ENCODE measurements around the gene B4GALNT2. TPM values are rescaled to one million over a fixed set of nuclear protein-coding genes. Genes with fewer than 3 reads are reported as not detected.
"Not testable (repeated sequence)": the region's sequence is repeated elsewhere in the genome, so short reads cannot be mapped to it uniquely, and the experiment has no call there.

Gene B4GALNT2
- total RNA-seq, 1 donor from 2014 or later: not detected

DNA sequence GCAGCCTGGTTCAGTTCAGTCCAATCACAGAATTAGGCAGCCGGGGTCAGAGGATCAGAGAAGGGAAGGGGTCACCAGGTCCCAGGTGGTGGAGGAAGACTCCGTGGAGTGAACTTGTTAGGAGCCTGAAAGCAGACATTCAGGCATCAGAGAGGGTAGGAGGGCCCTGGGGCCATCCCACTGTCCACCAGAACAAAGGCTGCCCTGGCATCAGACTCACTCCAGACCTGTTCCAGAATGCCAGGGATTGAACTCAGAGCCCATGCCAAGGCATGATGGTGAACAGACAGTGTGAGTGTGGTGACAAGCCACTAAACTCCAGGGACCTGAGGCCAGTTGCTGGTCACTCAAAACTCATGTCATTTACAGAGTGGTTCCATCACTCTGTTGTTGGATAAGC lies 37.6 kb downstream of the B4GALNT2 start:
- DNase-seq (no peak), ATAC-seq (no peak)
- intact Hi-C loops (cut with micrococcal nuclease): no loop called here

- DNase-seq; intact Hi-C loops (cut with micrococcal nuclease); ATAC-seq: not testable (repeated sequence)
These were observed 38.1 kb downstream of the B4GALNT2 start for GRCh38 chr17:49170711-49171110.

GRCh38 chr17:49175978-49176377 lies 43.4 kb downstream of the B4GALNT2 start:
- DNase-seq; ATAC-seq; intact Hi-C loops (cut with micrococcal nuclease): not testable (repeated sequence)

DNA sequence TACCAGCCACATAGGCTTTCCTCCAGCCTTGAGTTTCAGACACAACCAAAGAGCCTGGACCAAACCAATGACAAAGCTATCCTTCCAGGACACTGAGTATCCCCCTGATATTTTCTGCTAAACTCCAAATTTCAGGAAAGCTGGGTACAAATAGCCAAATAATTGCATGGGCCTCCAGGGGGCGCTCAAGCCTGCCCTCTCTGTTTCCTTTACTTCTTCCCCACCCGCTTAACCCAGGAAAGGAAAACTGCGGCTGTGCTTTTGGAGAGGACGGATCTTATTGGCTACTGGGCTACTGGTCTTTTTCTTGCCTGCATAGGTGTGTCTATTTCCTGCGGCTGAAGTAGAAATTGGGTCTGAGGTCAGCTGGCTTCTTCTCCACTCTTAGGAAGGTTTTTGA lies 47.7 kb downstream of the B4GALNT2 start:
- DNase-seq (peak; percentile 75), ATAC-seq (peak; percentile 63)
- intact Hi-C loops (cut with micrococcal nuclease): no loop called here

DNA sequence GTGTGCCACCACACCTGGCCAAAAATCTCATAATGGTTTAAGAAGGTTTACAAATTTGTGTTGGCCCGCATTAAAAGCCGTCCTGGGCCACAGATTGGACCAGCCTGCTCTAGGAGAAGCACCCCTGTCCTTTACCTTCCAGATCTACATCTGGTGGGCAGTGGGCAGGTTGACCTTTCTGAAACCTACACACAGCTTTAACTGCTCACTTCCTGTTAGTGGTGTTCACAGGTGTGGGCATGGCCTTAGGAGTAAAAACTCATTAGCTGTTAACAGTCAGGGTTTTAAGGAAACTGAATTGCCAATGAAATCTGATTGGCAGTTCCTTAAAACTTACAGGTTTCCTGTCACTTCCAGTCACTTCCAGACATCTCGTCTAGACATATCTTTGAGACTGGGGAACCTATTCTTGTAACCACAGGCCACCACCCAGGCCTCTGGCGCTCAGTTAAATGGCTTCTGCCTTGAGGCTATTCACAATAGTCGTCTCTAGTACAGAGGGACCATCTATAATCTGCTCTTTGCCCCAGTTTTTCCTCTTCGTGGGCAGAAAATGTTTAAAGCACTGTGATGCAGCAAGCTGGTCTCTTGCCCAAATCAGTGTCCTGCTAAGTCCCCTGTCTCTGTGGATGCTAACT lies 48.5 kb downstream of the B4GALNT2 start:
- no peak for ATAC-seq
- DNase-seq: no peak
- intact Hi-C loops (cut with micrococcal nuclease): no loop called here

DNA sequence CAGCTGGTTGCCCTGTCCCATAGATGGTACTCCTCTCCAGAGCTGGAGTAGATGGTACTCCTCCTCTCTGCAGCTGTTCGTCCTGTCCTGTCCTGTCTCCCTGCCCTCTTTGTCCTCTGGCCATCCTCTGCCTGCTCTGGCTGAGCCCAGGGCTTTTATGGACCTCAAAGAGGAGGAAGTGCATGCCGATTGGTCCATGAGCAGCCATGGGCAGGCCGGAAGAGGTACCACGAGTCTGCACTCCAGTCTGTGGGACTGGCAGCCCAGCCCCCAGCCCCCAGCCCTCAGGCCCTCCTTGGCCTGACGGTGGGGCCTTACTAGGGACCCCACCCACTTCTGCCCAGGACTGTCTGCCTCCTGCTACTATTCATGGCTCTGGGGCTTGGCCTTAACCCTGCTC lies 50.8 kb downstream of the B4GALNT2 start:
- DNase-seq (no peak), ATAC-seq (no peak)
- intact Hi-C loops (cut with micrococcal nuclease): no loop called here

DNA sequence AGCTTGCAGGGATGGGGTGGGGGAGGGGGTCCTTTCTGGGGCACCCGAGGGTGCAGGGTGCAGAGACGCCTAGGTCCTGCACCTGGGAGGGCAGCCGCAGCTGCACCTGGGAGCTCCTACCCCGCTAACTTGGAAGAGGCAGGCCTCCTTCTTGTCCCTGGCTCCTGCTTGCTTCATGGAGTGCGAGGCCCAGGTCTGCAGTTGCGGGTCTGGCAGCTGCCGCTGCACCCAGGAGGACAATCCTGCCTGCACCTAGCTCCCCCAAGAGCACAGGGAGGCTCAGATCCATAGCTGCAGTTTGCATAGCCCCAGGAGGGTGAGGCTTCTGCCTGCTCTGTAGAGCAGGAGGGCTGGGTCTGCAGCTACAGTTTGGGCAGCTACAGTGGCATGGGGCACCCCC lies 51.2 kb downstream of the B4GALNT2 start:
- DNase-seq (no peak), ATAC-seq (no peak)
- intact Hi-C loops (cut with micrococcal nuclease): no loop called here

- ATAC-seq; intact Hi-C loops (cut with micrococcal nuclease); DNase-seq: not testable (repeated sequence)
These were observed 52.0 kb downstream of the B4GALNT2 start for GRCh38 chr17:49184522-49184921.

- intact Hi-C loops (cut with micrococcal nuclease); DNase-seq; ATAC-seq: not testable (repeated sequence)
These were observed 52.8 kb downstream of the B4GALNT2 start for GRCh38 chr17:49185381-49185780.

DNA sequence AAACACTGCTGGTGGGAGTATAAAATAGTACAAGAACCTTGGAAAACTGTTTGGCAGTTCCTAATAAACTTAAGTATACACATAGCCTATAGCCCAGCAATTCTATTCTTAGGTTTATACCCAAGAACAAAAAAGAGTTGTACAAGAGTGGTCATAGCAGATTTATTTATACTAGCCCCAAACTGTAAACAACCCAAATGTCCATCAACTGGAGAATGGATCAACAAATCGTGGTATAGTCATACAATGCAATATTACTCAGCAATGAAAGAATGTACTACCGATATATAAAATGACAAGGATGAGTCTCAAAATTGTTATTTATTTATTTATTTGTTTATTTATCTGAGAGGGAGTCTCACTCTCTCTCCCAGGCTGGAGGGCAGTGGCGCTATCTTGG lies 54.7 kb downstream of the B4GALNT2 start:
- intact Hi-C loops (cut with micrococcal nuclease): no loop called here
- ATAC-seq: no peak
- no peak for DNase-seq

- intact Hi-C loops (cut with micrococcal nuclease): loop anchor here (5.0 kb wide), 1 partner anchor 36 kb away; no protein-coding TSS in a partner anchor
- DNase-seq (no peak), ATAC-seq (no peak)
These were observed 58.4 kb downstream of the B4GALNT2 start for GRCh38 chr17:49190932-49191331.

GRCh38 chr17:49191409-49191916 lies 58.9 kb downstream of the B4GALNT2 start:
- DNase-seq: no peak
- no peak for ATAC-seq
- intact Hi-C loops (cut with micrococcal nuclease): loop anchor here (5.0 kb wide), 1 partner anchor 36 kb away; no protein-coding TSS in a partner anchor

DNA sequence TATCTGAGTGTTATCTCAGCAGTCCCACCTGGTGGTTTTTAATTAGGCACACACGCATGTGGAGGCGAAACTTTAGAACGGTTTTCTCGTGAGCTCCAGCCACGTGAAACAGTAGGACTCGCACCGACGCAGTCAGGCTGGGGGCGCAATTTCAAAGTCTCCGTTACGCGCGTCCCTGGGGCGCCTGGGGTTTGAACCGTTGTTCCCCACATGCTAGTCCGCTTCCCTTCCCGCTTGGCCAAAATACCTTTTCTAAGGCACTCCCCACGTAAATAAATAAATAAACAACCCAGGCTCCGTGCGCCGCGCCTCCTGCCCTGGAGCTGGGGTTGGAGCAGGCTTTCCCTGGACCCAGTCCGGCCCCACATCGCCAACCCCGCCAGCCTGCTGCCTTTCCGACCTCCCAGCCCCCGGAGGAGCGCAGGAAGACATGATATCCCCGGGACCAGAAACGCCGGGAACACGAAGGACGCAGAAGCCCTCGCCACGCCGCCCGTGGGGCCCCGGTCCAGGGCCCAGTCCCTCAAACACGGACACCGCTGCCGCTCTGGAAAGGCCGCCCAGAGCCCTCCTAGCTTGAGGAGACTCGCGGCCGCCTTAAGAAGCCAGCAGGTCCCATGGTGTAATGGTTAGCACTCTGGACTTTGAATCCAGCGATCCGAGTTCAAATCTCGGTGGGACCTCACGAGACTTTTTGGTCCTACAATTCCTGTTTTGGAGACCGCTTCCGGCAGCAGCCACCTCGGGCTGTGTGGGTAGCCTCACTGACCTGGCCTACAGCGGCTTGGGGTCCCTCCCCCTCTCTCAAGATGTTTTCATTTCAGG lies 59.6 kb downstream of the B4GALNT2 start:
- intact Hi-C loops (cut with micrococcal nuclease): loop anchor here (5.0 kb wide), 1 partner anchor 35 kb away; no protein-coding TSS in a partner anchor
- peak; percentile 92 for ATAC-seq
- DNase-seq: peak; percentile 91

- ATAC-seq (no peak), DNase-seq (peak; percentile 32)
- intact Hi-C loops (cut with micrococcal nuclease): loop anchor here (5.0 kb wide), 1 partner anchor 34 kb away; no protein-coding TSS in a partner anchor
These were observed 61.1 kb downstream of the B4GALNT2 start for GRCh38 chr17:49193513-49194296.

DNA sequence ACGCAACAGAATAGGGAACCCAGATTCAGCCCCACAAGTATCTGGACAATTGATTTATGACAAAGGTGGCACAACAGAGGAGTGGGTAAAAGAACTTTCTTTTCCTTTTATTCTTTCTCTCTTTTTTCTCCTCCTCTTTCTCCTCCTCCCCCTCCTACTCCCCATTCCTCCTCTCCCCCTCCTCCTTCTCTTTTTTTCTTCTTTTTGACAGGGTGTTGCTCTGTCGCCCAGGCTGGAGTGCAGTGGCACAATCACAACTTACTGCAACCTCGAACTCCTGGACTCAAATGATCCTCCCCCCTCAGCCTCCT lies 61.7 kb downstream of the B4GALNT2 start:
- ATAC-seq (no peak), DNase-seq (no peak)
- intact Hi-C loops (cut with micrococcal nuclease): loop anchor here (5.0 kb wide), 1 partner anchor 33 kb away; no protein-coding TSS in a partner anchor

DNA sequence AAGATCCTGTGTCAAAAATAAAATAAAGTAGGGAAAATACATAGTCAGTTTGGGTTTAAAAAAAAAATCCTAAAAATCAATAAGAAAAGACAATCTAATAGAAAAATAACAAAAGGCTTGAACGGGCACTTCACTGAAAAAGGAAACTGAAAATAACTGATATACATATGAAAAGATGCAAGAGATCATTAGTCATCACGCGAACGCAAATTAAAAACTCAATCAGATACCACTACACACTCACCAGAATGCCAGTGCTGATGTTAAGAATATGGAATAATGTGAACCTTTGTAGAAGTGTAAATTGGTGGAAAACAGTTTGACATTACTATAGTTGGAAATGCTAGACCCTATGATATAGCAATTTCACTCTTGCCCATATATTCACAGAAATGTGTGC lies 63.2 kb downstream of the B4GALNT2 start:
- ATAC-seq: no peak
- DNase-seq: no peak
- intact Hi-C loops (cut with micrococcal nuclease): no loop called here

- no peak for ATAC-seq
- intact Hi-C loops (cut with micrococcal nuclease): no loop called here
- DNase-seq: no peak
These were observed 64.0 kb downstream of the B4GALNT2 start for GRCh38 chr17:49196520-49196919.

DNA sequence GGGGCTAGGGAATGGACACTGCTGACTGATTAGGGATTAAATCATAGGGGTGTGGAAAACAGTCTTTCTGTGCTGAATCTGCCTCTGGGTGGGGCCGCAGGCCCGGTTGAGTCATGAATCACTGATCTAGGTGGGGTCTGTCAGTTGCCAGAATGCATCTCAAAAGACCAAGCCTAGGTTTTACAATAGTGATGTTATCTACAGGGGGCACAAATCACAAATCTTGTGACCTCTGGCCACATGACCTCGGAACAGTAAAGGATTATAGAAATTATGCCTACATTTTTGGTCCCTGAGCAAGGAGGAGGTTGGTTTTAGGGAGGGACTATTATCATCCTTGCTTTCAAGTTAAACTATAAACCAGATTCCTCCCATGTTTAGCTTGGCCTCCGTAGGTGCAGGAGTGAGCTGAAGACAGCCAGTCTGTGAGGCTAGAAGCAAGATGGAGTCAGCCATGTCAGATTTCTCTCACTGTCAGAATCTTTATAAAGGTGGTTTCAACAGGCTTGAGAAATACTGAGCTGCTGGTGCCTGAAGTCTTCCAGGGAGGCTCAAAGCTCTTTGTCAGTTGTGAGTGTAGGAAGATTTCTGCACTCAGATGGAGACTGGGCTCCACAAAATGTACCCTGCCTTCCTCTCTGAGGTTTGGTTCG lies 64.9 kb downstream of the B4GALNT2 start:
- intact Hi-C loops (cut with micrococcal nuclease): no loop called here

GRCh38 chr17:49198211-49198610 lies 65.6 kb downstream of the B4GALNT2 start:
- DNase-seq (no peak), ATAC-seq (no peak)
- intact Hi-C loops (cut with micrococcal nuclease): no loop called here

More for the DNA sequence above, 64.9 kb downstream of the B4GALNT2 start:
- no peak for DNase-seq
- ATAC-seq: no peak
